ENCODE data around the gene FMNL1. TPM values are rescaled to one million over a fixed set of nuclear protein-coding genes. Genes with fewer than 3 reads are reported as not detected.

The FMNL1 gene
- total RNA-seq, 1 donor from 2014 or later = 2.4 TPM

- H3K27ac Mint-ChIP-seq = no peak overlapping the region
- TF ChIP-seq EZH2 (IDR thresholded peaks at IDR 0.05) (no peak), CTCF (IDR thresholded peaks at IDR 0.05) (peak; percentile 85)
- no peaks in the 10 kb centered on the region for H3K36me3 ChIP-seq
- no peak overlapping the region for H3K27ac ChIP-seq
- no peaks in the 10 kb centered on the region for H3K79me2 ChIP-seq (ENCODE audit: low read depth)
- H3K4me3 ChIP-seq = no peak overlapping the region
- no peak overlapping the region for H3K9ac ChIP-seq
- peaks cover 7% of the 10 kb centered on the region for H3K4me1 Mint-ChIP-seq
- no peaks in the 10 kb centered on the region for H3K27me3 ChIP-seq
- no peaks in the 10 kb centered on the region for H4K20me1 ChIP-seq (ENCODE audit: low read depth)
- H3K4me2 ChIP-seq = no peak overlapping the region
- H3K9me3 ChIP-seq (ENCODE audit: low read depth) = no peaks in the 10 kb centered on the region
- peak; percentile 94 for DNase-seq (ENCODE audit: low spot score)
- no peaks in the 10 kb centered on the region for H3F3A ChIP-seq (ENCODE audit: low read depth)
- peaks cover 2% of the 10 kb centered on the region for H3K27me3 Mint-ChIP-seq (ENCODE audit: insufficient read depth, low read depth)
- peaks cover 12% of the 10 kb centered on the region for H3K36me3 Mint-ChIP-seq
- no peaks in the 10 kb centered on the region for H3K4me1 ChIP-seq
- H3K9me3 Mint-ChIP-seq = no peaks in the 10 kb centered on the region
- no peak overlapping the region for H3K4me3 Mint-ChIP-seq
- no peak overlapping the region for H2AFZ ChIP-seq (replicated peaks)
These were observed 55.6 kb downstream of the FMNL1 start for GRCh38 chr17:45277216-45277849.

GRCh38 chr17:45277992-45278391 is 56.3 kb downstream of the FMNL1 start:
- no peak for DNase-seq (ENCODE audit: low spot score)
- H3K4me2 ChIP-seq = no peak overlapping the region

DNA sequence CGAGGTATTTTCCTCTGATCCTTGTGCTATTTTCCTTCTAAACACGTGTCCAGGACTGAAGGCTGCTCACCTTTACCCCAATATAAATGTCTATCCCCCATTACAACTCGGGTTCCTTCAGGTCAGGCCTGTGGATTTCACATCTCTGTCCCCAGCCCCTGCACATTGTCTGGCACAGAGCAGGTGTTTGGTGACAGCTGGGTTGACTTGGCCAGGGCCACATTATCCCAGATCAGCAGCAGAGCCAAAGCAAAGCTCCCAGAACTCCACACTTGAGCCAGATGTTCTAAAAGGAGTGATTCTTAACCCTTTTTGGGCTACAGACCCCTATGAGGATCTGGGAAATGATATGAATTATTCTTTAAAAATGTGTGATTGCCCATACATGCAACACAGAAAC is 58.2 kb downstream of the FMNL1 start:
- H3K4me1 Mint-ChIP-seq = peaks cover 7% of the 10 kb centered on the region
- no peaks in the 10 kb centered on the region for H3K9me3 ChIP-seq (ENCODE audit: low read depth)
- TF ChIP-seq EZH2phosphoT487 (IDR thresholded peaks at IDR 0.05) (no peak), CTCF (IDR thresholded peaks at IDR 0.05) (no peak), EZH2 (IDR thresholded peaks at IDR 0.05) (no peak)
- H3K36me3 ChIP-seq = no peaks in the 10 kb centered on the region
- H3K27ac Mint-ChIP-seq = no peak overlapping the region
- no peak for DNase-seq (ENCODE audit: low spot score)
- no peaks in the 10 kb centered on the region for H3K9me3 Mint-ChIP-seq
- no peaks in the 10 kb centered on the region for H3K79me2 ChIP-seq (ENCODE audit: low read depth)
- H3K27me3 Mint-ChIP-seq (ENCODE audit: insufficient read depth, low read depth) = peaks cover 2% of the 10 kb centered on the region
- H3K4me1 ChIP-seq = no peaks in the 10 kb centered on the region
- no peak overlapping the region for H3K27ac ChIP-seq
- H2AFZ ChIP-seq (replicated peaks) = no peak overlapping the region
- H3K36me3 Mint-ChIP-seq = peaks cover 14% of the 10 kb centered on the region
- no peak overlapping the region for H3K4me3 Mint-ChIP-seq
- no peak overlapping the region for H3K9ac ChIP-seq
- no peaks in the 10 kb centered on the region for H3K27me3 ChIP-seq
- no peak overlapping the region for H3K4me3 ChIP-seq
- no peaks in the 10 kb centered on the region for H4K20me1 ChIP-seq (ENCODE audit: low read depth)
- no peak overlapping the region for H3K4me2 ChIP-seq
- H3F3A ChIP-seq (ENCODE audit: low read depth) = no peaks in the 10 kb centered on the region

More at GRCh38 chr17:45277992-45278391, 56.3 kb downstream of the FMNL1 start:
- no peaks in the 10 kb centered on the region for H3K9me3 Mint-ChIP-seq
- Histone ChIP-seq H4K20me1 (ENCODE audit: low read depth) (no peaks in the 10 kb centered on the region), H2AFZ (replicated peaks) (no peak overlapping the region), H3K4me1 (no peaks in the 10 kb centered on the region), H3K27me3 (no peaks in the 10 kb centered on the region), H3F3A (ENCODE audit: low read depth) (no peaks in the 10 kb centered on the region), H3K27ac (no peak overlapping the region), H3K79me2 (ENCODE audit: low read depth) (no peaks in the 10 kb centered on the region), H3K36me3 (no peaks in the 10 kb centered on the region), H3K4me3 (no peak overlapping the region), H3K9ac (no peak overlapping the region), H3K9me3 (ENCODE audit: low read depth) (no peaks in the 10 kb centered on the region)
- peaks cover 7% of the 10 kb centered on the region for H3K4me1 Mint-ChIP-seq
- peaks cover 9% of the 10 kb centered on the region for H3K36me3 Mint-ChIP-seq
- TF ChIP-seq EZH2phosphoT487 (IDR thresholded peaks at IDR 0.05) (no peak), CTCF (IDR thresholded peaks at IDR 0.05) (no peak), EZH2 (IDR thresholded peaks at IDR 0.05) (no peak)
- H3K4me3 Mint-ChIP-seq = no peak overlapping the region
- peaks cover 2% of the 10 kb centered on the region for H3K27me3 Mint-ChIP-seq (ENCODE audit: insufficient read depth, low read depth)
- no peak overlapping the region for H3K27ac Mint-ChIP-seq

All from neural progenitor cell (in vitro differentiated cells).